ENCODE measurements around the gene RASAL2. TPM values are rescaled to one million over a fixed set of nuclear protein-coding genes. Genes with fewer than 3 reads are reported as not detected.
"Not testable (repeated sequence)": the region's sequence is repeated elsewhere in the genome, so short reads cannot be mapped to it uniquely, and the experiment has no call there.

Gene RASAL2
- total and polyA plus RNA-seq, 4 donors, result 21.6 to 32.6 (median 28.7) TPM

DNA sequence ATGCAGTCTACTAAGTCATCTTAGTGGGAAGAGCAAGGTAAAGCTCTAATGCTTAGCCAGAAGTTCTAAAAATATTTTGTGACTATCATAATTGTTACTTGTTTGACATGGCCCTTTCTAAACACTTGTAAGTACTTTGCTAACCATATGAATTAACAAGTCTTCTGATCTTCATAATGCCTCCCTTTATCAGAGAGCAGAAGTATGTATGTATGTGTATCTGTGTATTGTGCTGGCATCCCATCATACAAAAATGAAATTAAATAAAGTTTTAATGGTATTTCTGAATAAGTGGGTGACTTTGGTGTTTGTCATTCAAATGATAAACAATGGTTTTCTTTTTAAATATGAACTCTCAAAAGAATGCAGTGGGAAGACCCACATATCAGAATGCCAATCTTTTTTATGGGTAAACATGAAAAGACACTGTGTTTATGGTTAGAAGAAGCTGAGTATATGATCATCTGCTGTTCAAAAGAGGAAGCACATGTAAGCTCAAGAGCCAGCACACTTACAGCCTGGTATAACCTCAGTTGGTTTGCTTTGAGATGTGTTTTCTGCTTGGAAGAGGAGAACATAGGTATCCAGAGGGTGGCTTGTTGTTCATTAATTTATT lies 243.3 kb downstream of the RASAL2 start:
- H3K4me1 ChIP-seq (ENCODE audit: control insufficient read depth, insufficient read depth, low read length), result no peaks in the 10 kb centered on the region
- no peak overlapping the region for H3K4me3 ChIP-seq (ENCODE audit: low read depth, low read length)
- H3K27me3 ChIP-seq (ENCODE audit: control insufficient read depth, insufficient read depth, low read length), result no peaks in the 10 kb centered on the region
- H3K27ac ChIP-seq (ENCODE audit: low read depth, low read length), result no peak overlapping the region
- no peak for DNase-seq (ENCODE audit: low read depth in 4 of 6, low spot score in 6 of 6)
- H3K9me3 ChIP-seq (ENCODE audit: control insufficient read depth, insufficient read depth, low read length), result no peaks in the 10 kb centered on the region
- no peaks in the 10 kb centered on the region for H3K36me3 ChIP-seq (ENCODE audit: control insufficient read depth, insufficient read depth, low read length)

DNA sequence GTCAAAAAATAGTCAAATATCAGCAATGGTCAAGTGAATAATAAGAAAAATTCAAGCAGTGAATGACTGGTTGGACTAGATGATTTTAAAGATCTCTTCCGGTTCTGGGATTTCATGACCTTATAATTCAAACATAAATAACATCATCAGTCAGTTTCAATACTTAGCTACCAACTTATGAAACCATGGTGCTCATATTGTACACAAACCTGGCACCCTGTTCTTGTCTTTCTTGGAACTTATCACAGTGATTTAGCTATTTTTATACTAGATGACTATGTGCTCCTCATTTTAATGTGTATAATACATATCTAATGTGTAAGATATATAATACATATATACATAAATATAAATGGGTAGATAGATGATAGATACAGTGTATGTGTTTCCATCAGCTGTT lies 245.9 kb downstream of the RASAL2 start:
- no peaks in the 10 kb centered on the region for H3K36me3 ChIP-seq (ENCODE audit: control insufficient read depth, insufficient read depth, low read length)
- WGBS (ENCODE audit: insufficient coverage), result no CpG with 5 or more reads among the region's 1 CpG
- no peaks in the 10 kb centered on the region for H3K27me3 ChIP-seq (ENCODE audit: control insufficient read depth, insufficient read depth, low read length)
- H3K27ac ChIP-seq (ENCODE audit: low read depth, low read length), result no peak overlapping the region
- H3K4me3 ChIP-seq (ENCODE audit: low read depth, low read length), result no peak overlapping the region
- no peak for DNase-seq (ENCODE audit: low read depth in 4 of 6, low spot score in 6 of 6)
- no peaks in the 10 kb centered on the region for H3K4me1 ChIP-seq (ENCODE audit: control insufficient read depth, insufficient read depth, low read length)
- no peaks in the 10 kb centered on the region for H3K9me3 ChIP-seq (ENCODE audit: control insufficient read depth, insufficient read depth, low read length)

DNA sequence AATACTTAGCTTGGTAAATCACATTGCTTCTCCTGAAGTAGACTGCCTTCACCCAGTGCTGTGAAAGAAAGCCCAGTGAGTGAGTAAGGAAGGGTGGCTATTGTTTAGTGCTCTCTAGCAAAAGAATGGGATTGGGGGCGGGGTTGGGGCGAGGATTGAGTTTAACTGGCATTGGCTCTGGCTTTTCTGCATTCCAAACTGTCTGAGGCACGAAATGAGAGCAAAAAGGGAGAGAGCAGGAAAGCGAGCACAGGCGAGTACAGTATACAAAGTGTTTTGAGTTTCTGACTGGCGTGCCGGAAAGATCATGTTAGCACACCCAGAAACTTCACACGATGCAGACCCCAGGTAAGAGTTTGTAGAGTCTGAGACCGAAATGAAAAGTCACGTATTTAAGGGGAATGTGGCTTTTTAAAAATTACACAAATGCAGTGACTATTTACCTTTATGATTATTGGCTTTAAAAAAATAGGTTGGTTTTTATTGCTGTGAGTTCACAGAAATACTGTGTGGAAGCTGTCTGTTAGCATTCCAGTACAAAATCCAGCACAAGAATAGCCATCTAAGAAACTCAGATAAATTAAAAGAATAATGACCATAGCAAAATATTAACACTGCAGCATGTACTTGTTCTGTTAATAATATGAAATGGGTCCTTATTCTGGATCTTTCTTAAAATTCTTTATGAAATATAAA lies 247.5 kb downstream of the RASAL2 start:
- DNase-seq (ENCODE audit: low read depth in 4 of 6, low spot score in 6 of 6), result peak in 2 of 6 donors; percentile 69 to 71
- Histone ChIP-seq H3K27me3 (ENCODE audit: control insufficient read depth, insufficient read depth, low read length) (no peaks in the 10 kb centered on the region), H3K4me1 (ENCODE audit: control insufficient read depth, insufficient read depth, low read length) (no peaks in the 10 kb centered on the region), H3K27ac (ENCODE audit: low read depth, low read length) (no peak overlapping the region), H3K36me3 (ENCODE audit: control insufficient read depth, insufficient read depth, low read length) (no peaks in the 10 kb centered on the region), H3K4me3 (ENCODE audit: low read depth, low read length) (peak overlapping the region; percentile 34), H3K9me3 (ENCODE audit: control insufficient read depth, insufficient read depth, low read length) (no peaks in the 10 kb centered on the region)
- WGBS (ENCODE audit: insufficient coverage), result 23% methylated on average over 7 of the region's 10 CpGs

DNA sequence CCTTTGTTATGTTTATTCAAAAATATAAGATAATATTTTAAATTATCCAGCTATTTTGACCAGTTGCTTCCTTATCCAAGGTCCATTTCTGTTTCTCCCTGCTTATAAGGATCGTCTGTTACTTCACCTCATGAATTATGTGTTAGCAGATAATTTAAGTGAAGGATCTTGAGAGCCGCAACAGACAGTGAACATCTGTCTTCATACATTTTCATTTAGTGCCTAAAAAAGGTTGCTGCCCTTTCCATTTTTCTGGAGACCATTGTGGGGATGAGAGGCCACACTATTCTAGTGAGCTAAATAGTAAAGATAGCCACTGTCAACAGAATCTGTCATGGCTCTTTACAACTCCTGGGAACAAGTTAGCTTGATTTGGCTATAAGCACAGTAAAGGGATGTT lies 248.8 kb downstream of the RASAL2 start:
- Histone ChIP-seq H3K4me1 (ENCODE audit: control insufficient read depth, insufficient read depth, low read length) (no peaks in the 10 kb centered on the region), H3K27me3 (ENCODE audit: control insufficient read depth, insufficient read depth, low read length) (no peaks in the 10 kb centered on the region), H3K27ac (ENCODE audit: low read depth, low read length) (no peak overlapping the region), H3K36me3 (ENCODE audit: control insufficient read depth, insufficient read depth, low read length) (no peaks in the 10 kb centered on the region), H3K9me3 (ENCODE audit: control insufficient read depth, insufficient read depth, low read length) (no peaks in the 10 kb centered on the region), H3K4me3 (ENCODE audit: low read depth, low read length) (no peak overlapping the region)
- WGBS (ENCODE audit: insufficient coverage), result no CpG with 5 or more reads among the region's 2 CpGs
- no peak for DNase-seq (ENCODE audit: low read depth in 4 of 6, low spot score in 6 of 6)

DNA sequence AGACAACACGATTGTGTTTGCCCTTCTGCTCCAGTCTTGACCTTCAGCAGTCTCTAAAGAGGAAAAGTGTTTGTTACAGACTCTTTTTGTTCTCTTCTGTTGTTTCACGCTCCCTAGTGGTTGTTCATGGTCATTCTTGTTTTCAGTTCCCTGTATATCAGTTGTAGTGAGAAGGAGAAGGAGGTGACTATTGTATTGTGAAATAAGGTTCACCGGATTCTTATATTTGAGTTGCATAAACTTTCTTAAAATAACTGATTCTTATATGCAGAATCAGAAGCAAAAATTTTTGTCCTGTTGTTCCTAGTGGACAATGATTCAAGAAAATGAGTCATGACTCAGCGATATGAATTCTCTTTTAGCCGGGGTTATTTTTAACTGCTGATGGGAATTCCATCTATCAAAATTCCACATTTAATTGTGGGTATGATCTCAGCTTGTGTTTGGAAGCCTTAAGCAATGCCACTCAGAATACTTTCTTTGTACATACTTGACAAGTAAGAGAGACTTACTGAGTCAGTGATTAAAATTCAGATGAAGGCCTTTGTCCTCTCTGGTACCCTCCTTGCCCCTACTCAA lies 250.7 kb downstream of the RASAL2 start:
- no peaks in the 10 kb centered on the region for H3K27me3 ChIP-seq (ENCODE audit: control insufficient read depth, insufficient read depth, low read length)
- WGBS (ENCODE audit: insufficient coverage), result no CpG with 5 or more reads among the region's 5 CpGs
- peak in 2 of 6 donors; percentile 34 to 71 for DNase-seq (ENCODE audit: low read depth in 4 of 6, low spot score in 6 of 6)
- H3K4me1 ChIP-seq (ENCODE audit: control insufficient read depth, insufficient read depth, low read length), result no peaks in the 10 kb centered on the region
- no peaks in the 10 kb centered on the region for H3K9me3 ChIP-seq (ENCODE audit: control insufficient read depth, insufficient read depth, low read length)
- H3K27ac ChIP-seq (ENCODE audit: low read depth, low read length), result peak overlapping the region; percentile 6
- H3K36me3 ChIP-seq (ENCODE audit: control insufficient read depth, insufficient read depth, low read length), result no peaks in the 10 kb centered on the region
- no peak overlapping the region for H3K4me3 ChIP-seq (ENCODE audit: low read depth, low read length)

DNA sequence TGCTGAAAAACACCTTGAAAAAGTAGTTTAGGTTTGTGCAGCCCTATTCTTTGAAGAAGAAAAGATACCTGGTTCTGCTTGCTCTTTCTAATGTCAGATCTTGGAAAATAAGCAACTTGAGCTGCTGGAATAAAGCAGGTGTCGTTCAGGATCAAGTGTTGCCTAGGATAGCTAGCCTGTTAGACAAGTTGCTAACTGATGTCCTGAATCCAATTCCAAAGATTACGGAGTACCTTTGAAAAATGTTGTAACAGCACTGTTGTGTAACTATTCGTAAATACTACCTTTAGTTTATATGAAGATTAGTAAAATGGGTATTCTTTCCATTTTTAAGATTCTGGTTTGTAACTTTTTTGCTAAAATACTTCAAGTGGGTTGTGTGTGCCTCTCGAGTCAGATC lies 251.3 kb downstream of the RASAL2 start:
- Histone ChIP-seq H3K27ac (ENCODE audit: low read depth, low read length) (no peak overlapping the region), H3K4me1 (ENCODE audit: control insufficient read depth, insufficient read depth, low read length) (no peaks in the 10 kb centered on the region), H3K27me3 (ENCODE audit: control insufficient read depth, insufficient read depth, low read length) (no peaks in the 10 kb centered on the region), H3K4me3 (ENCODE audit: low read depth, low read length) (no peak overlapping the region), H3K36me3 (ENCODE audit: control insufficient read depth, insufficient read depth, low read length) (no peaks in the 10 kb centered on the region), H3K9me3 (ENCODE audit: control insufficient read depth, insufficient read depth, low read length) (no peaks in the 10 kb centered on the region)
- DNase-seq (ENCODE audit: low read depth in 4 of 6, low spot score in 6 of 6), result no peak
- WGBS (ENCODE audit: insufficient coverage), result 56% methylated on average over 1 of the region's 4 CpGs

DNA sequence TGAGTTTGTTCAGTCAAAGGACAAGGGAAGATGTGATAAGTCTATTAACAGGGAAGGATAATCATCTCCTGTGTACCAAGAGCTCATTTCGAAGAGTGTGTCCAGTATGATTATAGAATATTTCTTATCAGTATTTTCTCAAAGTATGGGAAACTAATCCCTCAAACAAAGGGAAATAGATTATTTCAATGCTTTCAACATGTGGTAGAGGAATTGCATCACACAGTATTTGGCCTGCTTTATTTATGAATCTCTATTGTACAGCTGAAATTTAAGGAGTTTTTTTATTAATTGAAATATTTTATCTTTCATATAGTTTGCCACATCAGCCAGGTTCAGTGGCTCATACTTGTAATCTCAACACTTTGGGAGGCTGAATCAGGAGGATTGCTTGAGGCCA lies 251.9 kb downstream of the RASAL2 start:
- H3K4me1 ChIP-seq (ENCODE audit: control insufficient read depth, insufficient read depth, low read length), result no peaks in the 10 kb centered on the region
- DNase-seq (ENCODE audit: low read depth in 4 of 6, low spot score in 6 of 6), result no peak
- H3K36me3 ChIP-seq (ENCODE audit: control insufficient read depth, insufficient read depth, low read length), result no peaks in the 10 kb centered on the region
- WGBS (ENCODE audit: insufficient coverage), result no CpG with 5 or more reads among the region's 1 CpG
- no peaks in the 10 kb centered on the region for H3K9me3 ChIP-seq (ENCODE audit: control insufficient read depth, insufficient read depth, low read length)
- no peak overlapping the region for H3K4me3 ChIP-seq (ENCODE audit: low read depth, low read length)
- H3K27ac ChIP-seq (ENCODE audit: low read depth, low read length), result no peak overlapping the region
- H3K27me3 ChIP-seq (ENCODE audit: control insufficient read depth, insufficient read depth, low read length), result no peaks in the 10 kb centered on the region

DNA sequence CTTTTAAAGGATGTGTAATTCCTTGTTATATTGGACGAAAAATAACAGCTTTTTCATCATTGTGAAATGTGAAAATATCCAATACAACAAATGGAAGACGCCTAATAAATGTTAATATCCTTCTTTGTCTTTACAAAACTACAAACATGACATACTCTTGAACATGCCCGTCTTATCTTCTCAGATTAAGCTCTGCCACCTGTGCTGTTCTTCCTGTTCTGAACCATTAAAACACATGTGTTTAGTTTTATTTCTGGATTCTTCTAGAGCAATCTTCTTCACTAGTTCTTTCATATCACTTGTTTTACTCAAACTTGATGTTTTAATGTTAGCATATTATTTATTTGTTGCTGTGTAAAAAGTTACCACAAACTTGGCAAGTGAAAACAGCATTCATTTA lies 255.9 kb downstream of the RASAL2 start:
- WGBS (ENCODE audit: insufficient coverage), result no CpG with 5 or more reads among the region's 3 CpGs
- no peak for DNase-seq (ENCODE audit: low read depth in 4 of 6, low spot score in 6 of 6)
- Histone ChIP-seq H3K27ac (ENCODE audit: low read depth, low read length) (no peak overlapping the region), H3K9me3 (ENCODE audit: control insufficient read depth, insufficient read depth, low read length) (peaks cover 3% of the 10 kb centered on the region), H3K27me3 (ENCODE audit: control insufficient read depth, insufficient read depth, low read length) (no peaks in the 10 kb centered on the region), H3K36me3 (ENCODE audit: control insufficient read depth, insufficient read depth, low read length) (no peaks in the 10 kb centered on the region), H3K4me3 (ENCODE audit: low read depth, low read length) (no peak overlapping the region), H3K4me1 (ENCODE audit: control insufficient read depth, insufficient read depth, low read length) (no peaks in the 10 kb centered on the region)

DNA sequence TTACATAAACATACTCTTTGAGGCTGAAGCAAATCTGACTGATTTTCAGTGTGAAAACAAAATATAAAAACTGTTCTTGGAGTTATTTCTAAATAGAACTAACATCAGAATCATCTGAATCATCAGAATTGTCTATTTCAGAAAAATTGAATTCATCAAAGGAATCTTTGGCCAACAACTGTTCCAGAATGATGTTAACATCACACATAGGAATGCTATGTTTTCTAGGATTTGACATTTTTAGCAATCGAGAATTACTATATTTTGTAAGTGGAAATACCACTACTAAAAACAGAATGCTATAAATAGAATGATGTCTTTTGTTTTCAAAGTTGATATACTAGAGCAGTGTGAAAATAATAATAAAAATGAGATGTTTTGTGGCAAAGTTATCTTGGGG lies 258.0 kb downstream of the RASAL2 start:
- not testable (repeated sequence) for H3K27me3 ChIP-seq (ENCODE audit: control insufficient read depth, insufficient read depth, low read length); H3K9me3 ChIP-seq (ENCODE audit: control insufficient read depth, insufficient read depth, low read length); H3K27ac ChIP-seq (ENCODE audit: low read depth, low read length); H3K4me3 ChIP-seq (ENCODE audit: low read depth, low read length); H3K4me1 ChIP-seq (ENCODE audit: control insufficient read depth, insufficient read depth, low read length); DNase-seq (ENCODE audit: low read depth in 4 of 6, low spot score in 6 of 6); H3K36me3 ChIP-seq (ENCODE audit: control insufficient read depth, insufficient read depth, low read length)
- WGBS (ENCODE audit: insufficient coverage), result no CpG with 5 or more reads among the region's 1 CpG

Measured in spinal cord (tissue), 10 donors.